GM18517 (cell line): Measurements from ENCODE around the gene PHLDA3.
"Not testable (repeated sequence)": the region's sequence is repeated elsewhere in the genome, so short reads cannot be mapped to it uniquely, and the experiment has no call there.

ENCODE experiments used
- ATAC-seq: cut with Tn5 transposase; IDR thresholded peaks from one replicate; pipeline ENCODE4 v1.9.1; 2021; ENCODE audit warnings: mild to moderate bottlenecking, moderate library complexity; ENCODE audit not compliant: unreplicated experiment

PHLDA3 gene

DNA sequence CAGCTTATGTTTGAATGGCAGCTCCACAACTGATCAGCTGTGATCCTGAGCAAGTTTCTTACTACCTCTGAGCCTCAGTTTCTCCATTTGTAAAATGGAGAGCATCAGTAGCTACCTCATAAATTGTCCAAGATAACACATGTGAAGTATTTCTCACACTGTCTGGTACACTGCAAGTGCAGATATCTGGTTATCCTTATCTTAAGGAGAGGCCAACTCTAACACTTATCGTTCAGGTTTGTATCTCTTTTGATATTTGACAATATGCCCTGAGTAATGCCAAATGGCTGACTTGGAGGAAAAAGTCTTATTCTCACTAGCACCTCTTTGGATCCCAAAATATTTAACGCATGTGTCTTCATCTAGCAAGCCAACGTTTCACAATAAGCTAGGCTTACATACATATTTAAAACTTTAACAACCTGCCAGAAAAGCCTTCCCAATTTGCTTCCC, 35.2 kb upstream of the PHLDA3 start:
- no peak for ATAC-seq

DNA sequence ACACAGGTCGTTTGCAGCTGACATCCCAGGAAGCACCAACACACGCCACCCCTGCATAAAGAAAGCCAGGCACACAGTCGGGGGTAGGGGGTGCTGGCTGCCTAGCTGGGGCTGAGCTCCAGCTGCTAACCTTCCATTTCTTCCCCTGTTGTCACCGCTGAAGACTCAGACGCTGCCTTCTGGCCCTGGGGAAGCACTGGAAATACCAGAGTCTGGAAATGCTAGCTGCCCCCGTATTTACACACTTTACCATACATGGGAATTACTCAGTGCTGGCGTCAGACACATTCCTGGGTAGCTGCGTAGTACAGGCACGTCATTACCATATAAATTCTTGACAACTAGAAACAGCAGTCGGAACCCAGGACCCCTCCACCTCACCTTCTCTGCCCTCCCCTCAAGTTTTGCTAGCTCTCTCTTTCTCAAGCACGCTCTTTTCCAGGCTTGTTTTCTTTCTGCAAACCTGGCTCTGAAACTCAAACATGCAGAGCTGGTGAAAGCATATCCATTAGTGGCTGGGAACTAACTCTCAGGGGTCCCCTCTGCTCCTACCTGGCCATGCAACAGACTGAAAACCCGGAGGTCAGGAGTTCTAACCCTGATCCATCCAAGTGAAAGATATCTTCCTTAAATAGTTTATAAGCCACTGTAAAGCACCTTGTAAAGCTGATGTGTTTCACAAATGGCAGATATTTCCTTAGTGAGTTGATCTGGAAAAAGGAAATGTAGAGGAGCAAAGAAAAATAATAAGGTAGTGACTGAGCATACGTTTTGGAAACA, 34.6 kb upstream of the PHLDA3 start:
- no peak for ATAC-seq

DNA sequence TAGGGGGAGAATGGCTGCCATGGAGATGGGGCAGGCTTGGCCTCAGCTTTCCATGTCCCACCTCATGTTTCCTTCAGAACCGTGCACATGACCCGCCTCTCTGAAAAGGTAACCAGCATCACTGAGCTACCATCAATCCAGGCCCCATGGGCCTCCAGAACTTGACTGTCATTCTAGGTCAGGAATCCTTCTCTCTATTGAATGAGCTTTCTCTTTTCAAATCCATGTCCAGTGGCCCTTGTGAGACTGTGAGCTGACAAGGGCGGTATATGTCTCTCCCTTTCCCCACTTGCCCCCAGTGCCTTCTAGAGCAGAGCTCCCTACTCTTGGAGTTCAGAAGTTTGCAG, 33.5 kb upstream of the PHLDA3 start:
- no peak for ATAC-seq

DNA sequence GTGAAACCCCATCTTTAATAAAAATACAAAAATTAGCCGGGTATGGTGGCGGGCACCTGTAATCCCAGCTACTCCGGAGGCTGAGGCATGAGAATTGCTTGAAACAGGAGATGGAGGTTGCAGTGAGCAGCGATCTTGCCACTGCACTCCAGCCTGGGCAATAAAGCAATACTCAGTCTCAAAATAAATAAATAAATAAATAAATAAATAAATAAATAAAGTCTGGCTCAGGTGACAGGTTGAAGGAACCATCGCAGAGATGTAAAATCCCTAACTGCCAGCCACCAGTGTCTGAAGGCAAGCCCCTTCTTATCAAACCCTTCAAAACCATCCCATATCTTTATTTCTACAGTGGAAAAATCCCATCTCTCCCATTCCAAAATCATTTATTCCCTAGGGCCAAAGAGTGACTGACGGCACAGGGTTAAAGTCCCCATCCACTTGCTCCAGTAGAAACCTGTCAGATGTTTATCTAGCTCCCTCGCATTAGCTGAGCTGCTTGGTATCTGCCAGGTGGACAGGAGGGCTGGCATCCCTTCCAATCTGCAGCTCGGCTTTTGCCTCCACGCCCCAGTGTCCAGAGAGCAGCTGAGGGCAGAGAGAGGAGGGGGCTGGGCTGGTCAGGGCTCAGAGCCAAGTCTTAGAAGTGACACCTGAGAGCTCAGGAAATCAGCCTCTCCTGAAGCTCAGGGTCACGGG, 33.0 kb upstream of the PHLDA3 start:
- no peak for ATAC-seq

DNA sequence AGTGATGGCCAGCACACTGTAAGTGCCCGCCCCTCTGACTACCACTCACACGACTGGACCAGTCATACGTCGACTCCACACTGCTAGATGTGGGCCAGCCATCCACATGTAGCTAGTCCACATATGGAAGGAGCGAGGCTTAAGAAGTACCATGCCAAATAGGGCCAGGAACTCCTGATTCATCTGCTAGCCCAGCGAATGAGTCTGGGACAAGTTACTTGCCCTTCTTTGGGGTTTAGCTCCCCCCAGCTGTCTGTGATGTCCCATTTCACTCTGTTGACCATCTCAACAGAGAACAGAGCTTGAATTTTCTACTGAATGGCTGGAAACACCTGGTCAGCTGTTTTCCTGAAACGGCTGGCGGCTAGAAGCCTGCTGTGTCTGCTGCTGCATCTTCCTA, 32.2 kb upstream of the PHLDA3 start:
- no peak for ATAC-seq

DNA sequence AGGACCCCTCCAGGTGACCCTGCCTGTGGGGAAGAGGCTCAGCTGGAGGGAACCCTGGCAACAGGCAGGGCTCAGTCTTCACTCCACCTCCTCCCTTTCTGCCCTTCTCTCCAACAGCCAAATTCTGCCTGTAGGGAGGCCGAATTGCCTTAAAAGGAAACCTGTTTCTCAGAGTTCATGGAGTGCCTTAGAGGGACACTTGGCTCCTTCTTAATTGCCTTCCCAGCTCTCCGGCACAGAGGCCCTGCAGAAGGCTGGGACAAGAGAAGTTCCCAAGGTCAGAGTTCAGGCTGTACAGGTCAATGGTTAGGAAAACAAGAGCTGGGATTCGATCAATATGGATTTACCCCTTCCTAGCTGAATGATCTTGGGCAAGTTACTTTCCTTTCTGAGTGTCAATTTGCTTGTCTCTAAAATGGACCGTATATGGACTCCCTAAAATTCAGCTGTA, 31.7 kb upstream of the PHLDA3 start:
- no peak for ATAC-seq

DNA sequence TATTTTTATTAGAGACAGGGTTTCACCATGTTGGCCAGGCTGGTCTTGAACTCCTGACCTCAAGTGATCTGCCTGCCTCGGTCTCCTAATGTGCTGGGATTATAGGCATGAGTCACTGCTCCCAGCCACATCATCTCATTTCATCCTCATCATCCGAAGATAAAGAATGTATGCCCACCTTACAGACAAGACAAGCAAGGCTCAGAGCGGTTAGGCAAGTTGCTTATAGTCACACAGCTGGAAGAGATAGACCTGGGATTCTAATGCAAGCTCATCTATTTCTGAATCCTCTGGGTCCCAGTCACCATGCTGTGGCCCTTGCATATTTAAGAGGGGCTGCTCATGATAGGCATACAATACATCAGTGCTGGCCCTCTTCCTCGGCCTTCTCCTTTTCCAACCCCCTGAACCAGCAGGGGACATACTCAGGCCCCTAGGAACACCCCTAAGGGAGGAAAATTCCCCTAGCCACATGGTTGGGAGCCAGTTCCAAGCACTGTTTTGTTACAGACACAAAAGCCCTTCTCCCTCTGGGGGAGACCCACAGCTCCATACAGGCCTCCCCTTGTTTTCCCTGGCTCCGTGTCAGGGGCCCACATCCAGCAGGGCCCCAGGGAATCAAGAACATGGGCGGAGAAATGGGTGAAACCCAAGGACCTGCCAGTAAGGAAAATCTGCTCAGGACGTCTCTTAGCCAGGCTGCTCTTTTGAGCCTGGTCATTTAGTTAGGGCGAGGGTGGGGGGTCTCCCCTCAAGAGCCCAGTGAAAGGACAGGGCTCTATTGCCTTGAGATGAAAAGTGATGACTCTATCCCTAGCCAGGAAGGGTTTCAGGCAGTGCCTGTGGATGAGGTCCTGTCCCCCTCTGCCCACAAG, 31.0 kb upstream of the PHLDA3 start:
- ATAC-seq = no peak

DNA sequence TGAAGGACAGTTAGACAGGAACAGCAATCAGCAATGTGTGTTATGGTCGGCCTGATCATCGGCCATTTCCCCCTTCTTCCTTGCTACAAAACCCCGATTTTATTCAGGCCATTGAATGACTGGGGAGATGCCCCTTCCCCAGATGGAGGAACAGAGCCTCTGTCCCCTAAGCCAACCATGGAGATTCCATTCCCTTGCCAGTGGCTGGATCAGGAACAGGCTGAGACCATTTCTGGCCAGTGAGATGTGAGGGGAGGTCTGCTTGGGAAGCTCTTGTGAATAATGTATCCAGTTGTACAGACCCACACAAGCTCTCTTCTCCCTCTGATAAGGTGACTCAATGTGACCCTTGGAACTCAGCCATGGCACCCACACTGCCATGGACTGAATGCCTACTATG, 30.2 kb upstream of the PHLDA3 start:
- no peak for ATAC-seq

DNA sequence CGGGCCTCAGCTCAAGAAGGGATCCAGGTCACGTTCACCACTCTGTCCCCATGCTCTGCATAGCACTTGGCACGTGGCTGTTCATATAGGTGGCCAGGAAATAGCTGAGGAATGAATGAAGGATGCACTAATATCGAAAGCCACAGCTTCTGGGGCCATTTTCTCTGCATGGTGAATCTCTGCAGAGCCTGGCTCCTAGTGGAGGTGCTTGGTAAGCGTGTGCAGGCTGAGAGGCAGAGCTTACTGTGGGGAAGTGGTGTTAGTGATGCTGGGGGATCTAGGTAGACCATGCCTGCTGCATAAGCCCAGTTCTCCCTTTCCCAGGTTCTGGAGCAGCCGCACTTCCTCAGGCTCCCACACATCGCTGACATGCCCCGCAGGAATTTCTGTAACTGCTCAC, 29.6 kb upstream of the PHLDA3 start:
- no peak for ATAC-seq

DNA sequence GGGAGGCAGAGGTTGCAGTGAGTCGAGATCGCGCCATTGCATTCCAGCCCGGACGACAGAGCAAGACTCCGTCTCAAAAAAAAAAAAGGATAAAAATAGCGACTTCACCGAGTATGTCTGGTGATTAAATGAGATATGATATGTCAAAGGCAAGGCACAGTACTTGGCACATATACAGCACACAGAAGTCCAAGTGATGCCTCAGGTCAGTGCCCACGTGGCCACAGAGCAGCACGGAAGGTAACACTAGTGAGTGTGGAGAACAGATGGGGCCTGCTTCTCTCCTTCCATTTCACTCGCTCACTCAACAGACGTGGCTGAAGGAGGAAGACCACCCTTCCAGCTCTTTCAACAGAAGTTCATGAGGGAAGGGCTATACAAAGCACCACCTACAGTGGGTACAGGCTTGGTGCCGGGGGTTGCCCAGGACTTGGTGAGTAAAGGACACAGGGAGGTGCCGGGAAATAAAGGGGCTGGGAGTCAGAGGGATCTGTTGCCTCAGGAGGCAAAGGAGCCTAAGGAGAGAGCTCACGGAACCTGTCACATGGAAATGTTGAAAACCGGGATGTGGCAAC, 29.0 kb upstream of the PHLDA3 start:
- ATAC-seq = no peak

DNA sequence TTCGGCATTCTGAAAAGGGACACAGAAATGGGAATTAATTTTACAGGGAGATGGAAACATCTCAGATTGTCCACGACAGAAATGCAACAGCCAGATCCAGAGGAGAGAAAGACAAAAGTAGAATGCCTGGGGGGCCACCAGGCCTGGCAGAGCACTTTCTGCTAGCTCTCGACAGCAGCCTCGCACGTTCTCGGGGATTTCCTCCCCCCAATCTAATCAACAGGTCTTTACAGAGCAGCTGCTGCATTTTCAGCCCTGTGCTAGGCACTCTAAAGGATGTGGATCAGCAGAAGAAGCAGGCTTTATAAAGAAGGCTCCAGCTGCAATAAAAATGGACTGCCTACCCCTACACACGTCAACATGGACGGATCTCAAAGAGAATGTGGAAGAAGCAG, 27.3 kb upstream of the PHLDA3 start:
- ATAC-seq = no peak

DNA sequence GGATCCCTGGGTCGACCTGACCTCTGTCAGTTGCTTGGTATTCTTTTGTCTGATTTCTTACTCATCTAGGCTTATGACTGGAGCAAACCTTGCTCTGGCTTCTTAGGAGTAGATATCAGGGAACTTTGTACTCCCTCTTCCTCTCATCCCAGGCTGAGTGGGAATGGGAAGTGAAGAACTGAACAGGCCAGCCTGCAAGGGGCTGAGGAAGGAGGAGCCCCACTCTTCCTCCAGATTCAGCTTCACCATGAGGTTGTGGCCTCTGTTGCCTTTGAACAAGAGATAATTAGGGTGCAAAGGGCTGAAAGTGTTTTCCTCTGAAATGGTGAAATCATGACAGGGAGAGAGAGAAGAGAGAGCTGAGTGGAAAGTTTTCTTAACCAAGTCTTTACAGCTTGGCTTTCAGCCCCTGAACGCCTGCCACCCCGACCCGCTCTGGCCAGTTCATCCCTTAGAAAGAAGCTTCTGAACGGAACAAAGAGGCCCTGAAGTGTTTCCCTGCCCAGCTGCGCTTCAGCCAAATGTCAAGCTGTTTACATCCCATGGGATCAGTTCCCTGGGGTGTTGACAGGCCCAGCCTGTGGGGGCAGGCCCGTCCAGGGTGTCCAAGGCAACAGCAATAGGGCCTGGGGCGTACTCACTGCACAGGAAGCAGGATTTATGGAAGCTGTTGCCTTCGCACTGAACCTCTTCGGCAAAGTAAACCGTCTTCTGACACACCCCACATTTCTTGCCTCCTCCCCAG, 26.7 kb upstream of the PHLDA3 start:
- no peak for ATAC-seq

DNA sequence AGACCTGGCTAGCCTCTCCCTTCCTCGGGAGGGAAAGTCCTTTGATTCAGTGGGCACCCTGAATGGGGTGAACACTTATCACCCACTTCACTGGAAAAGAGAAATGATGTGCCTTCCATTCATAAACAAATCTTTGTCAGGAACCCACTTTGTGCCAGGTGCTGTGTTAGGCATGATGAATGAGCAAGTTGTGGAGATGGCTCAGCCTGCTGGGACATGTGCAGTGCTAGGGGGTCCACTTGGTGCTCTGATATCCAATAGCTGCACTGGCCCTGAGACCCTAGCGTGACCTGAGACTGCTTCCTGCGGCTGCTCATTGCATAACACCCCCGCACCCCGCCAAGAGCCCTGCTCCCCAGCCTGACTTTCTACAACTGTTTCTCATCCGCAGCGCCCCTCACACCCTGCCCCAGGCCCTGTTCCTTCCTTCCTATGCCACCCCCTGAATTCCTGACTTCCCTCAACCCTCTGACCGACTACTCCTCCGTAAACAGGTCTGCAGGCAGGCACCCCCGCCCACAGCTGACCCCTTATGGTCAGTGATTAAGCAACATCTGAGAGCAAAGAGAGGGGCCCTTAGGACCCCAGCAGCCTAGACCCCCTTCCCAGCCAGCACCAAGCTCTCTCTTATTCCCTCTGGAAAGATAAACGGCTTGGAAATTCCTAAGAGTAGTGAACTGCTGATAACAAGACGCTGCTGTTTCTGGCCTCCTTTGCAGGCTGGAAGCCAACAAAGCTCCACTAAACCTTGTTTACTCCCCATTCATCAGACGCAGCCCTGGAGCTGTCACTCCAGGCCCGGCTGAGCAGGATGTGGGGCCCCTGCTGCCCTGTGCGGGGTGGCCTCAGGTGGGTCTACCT, 25.0 kb upstream of the PHLDA3 start:
- no peak for ATAC-seq

DNA sequence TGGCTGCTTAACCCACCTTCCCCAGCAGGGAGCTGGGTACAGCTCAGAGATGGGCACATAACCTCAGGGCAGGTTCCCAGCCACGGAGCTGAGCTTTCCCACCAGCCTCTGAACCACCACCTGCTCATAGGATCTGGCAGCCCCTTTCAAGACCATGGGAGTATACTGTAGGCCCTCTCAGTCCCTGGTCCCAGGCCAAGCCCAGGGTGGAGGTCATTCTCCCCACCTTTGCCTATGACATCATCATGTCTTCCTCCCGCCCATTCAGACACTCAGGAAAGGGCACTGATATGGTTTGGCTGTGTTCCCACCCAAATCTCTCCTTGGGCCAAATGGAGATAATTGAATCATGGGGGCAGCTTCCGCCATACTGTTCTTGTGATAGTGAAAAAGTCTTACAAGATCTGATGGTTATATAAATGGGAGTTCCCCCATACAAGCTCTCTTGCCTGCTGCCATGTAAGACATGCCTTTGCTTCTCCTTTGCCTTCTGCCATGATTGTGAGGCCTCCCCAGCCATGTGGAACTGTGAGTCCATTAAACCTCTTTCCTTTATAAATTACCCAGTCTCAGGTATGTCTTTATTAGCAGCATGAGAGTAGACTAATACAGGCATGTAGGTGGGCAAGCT, 24.2 kb upstream of the PHLDA3 start:
- ATAC-seq = not testable (repeated sequence)

DNA sequence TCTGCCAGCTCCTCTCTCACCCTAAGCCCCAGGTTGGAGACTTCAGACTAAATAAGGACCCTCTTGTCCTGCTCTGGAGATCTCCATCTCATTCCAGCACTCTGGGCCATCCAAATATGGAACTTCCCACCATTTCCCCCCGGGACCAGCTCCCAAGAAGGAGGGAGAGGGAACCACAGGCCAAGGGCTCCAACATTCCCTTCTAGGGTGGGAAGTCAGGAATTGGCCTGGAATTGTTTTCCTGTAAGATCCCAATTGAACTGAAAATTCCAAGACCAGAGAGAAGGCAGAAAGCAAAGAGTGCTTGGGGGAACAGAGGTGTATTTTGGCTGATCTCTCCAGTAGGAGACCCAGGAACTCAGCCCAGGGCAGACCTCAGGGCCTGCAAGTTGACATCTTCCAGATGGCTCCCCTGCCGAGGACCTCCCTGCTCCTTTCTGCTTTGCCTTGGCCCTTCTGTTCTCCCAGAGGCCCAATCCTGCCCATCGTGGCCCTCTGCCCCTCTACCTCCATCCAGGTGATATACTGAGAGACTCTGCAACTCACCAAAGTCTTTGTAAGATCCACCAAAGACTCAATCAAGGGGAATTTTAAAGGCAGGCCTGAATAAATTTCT, 23.0 kb upstream of the PHLDA3 start:
- no peak for ATAC-seq

DNA sequence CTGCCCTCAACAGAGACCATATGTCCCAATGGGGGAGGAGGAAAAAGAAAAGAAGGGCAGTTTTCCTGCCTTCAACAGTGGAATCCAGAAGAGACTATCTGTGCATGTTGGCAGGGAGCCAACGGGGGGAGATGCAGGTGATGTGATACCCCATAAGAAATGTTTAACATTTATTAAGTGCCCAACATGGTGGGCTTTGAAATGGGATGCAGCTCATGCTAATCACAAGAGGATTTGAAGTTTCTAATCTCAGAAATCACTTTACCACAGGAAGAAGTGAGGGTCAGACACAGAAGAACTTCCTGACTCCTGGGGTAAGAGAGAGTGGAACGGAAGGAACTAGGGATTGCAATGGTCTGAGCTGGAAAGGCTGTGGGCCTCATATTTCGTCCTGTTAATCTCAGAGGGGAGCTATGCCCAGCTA, 21.7 kb upstream of the PHLDA3 start:
- ATAC-seq = no peak

DNA sequence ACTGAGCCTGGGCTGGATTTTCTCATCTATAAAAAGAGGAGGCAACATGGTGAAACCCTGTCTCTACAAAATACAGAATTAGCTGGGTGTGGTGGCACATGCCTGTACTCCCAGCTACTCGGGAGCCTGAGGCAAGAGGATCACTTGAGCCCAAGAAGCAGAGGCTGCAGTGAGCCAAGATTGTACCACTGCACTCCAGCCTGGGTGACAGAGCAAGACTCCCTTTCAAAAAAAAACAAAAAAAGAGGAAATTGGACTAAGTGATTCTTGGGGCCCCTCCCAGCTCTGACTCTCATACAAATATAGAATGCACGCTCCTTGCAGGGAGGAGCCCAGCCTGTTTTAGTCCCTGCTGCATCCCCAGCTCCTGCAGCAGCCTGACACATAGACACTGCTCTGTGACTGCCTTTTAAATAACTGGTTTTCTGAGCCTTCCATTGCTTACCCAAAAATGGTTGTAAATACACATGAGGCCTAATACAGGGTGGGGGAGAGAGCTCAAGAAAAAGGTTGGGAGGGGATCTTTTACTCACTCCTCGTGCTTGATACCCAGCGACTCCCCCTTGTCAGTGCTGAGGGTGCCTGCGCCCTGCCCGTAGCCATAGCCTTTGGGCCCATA, 20.8 kb upstream of the PHLDA3 start:
- ATAC-seq = no peak
